Measurements from ENCODE around the gene VSIG10L. TPM values are rescaled to one million over a fixed set of nuclear protein-coding genes. Genes with fewer than 3 reads are reported as not detected.

Gene VSIG10L
- total RNA-seq, 4 donors from 2014 or later, result 0.21 to 0.56 (median 0.28) TPM

DNA sequence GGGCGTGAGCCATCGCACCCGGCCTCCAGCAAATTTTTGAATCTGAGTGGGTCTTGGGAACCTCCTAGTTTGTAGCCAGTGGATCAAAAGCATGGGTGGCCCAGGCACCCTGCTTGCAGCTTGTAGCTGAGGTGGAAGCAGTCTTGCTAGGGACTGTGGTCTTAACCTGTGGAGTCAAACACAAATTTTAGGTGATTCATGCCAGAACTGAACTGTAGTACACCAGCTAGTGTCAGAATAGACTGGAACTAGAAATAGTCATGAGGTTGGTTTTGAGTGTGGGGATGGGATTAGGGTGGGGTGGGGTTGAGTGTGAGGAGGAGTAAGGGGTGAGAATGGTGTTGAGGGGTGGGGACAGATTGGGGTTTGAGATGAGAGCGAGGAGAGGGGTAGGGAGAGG, 40.1 kb upstream of the VSIG10L start:
- no peaks in the 10 kb centered on the region for H3K36me3 ChIP-seq
- TF ChIP-seq, protein P1, sequence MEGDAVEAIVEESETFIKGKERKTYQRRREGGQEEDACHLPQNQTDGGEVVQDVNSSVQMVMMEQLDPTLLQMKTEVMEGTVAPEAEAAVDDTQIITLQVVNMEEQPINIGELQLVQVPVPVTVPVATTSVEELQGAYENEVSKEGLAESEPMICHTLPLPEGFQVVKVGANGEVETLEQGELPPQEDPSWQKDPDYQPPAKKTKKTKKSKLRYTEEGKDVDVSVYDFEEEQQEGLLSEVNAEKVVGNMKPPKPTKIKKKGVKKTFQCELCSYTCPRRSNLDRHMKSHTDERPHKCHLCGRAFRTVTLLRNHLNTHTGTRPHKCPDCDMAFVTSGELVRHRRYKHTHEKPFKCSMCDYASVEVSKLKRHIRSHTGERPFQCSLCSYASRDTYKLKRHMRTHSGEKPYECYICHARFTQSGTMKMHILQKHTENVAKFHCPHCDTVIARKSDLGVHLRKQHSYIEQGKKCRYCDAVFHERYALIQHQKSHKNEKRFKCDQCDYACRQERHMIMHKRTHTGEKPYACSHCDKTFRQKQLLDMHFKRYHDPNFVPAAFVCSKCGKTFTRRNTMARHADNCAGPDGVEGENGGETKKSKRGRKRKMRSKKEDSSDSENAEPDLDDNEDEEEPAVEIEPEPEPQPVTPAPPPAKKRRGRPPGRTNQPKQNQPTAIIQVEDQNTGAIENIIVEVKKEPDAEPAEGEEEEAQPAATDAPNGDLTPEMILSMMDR (IDR thresholded peaks at IDR 0.05), result no peak
- TF ChIP-seq POLR2A (IDR thresholded peaks at IDR 0.05), result no peak
- H3K4me3 ChIP-seq (replicated peaks in 1 of 3), result no peak overlapping the region
- H3K4me1 ChIP-seq, result no peaks in the 10 kb centered on the region
- no peak overlapping the region for H3K27ac ChIP-seq
- 95 to 99% methylated on average over 4 of the region's 4 CpGs for WGBS, 2 donors
- no peaks in the 10 kb centered on the region for H3K9me3 ChIP-seq
- intact Hi-C loops (cut with DNase I), result no loop called here
- H3K27me3 ChIP-seq, result no peaks in the 10 kb centered on the region
- DNase-seq, result no peak

GRCh38 chr19:51380379-51380778, 38.4 kb upstream of the VSIG10L start:
- H3K36me3 ChIP-seq, result no peaks in the 10 kb centered on the region
- no peak for TF ChIP-seq POLR2A (IDR thresholded peaks at IDR 0.05)
- TF ChIP-seq, protein P1 (IDR thresholded peaks at IDR 0.05), result no peak
- no peaks in the 10 kb centered on the region for H3K4me1 ChIP-seq
- no peak for DNase-seq
- 89 to 95% methylated on average over 9 of the region's 9 CpGs for WGBS, 2 donors
- no peak overlapping the region for H3K4me3 ChIP-seq (replicated peaks in 1 of 3)
- intact Hi-C loops (cut with DNase I), result no loop called here
- no peak overlapping the region for H3K27ac ChIP-seq
- no peaks in the 10 kb centered on the region for H3K9me3 ChIP-seq
- no peaks in the 10 kb centered on the region for H3K27me3 ChIP-seq

GRCh38 chr19:51377422-51377821, 35.5 kb upstream of the VSIG10L start:
- Histone ChIP-seq H3K4me1 (no peaks in the 10 kb centered on the region), H3K4me3 (replicated peaks in 1 of 3) (no peak overlapping the region), H3K27ac (no peak overlapping the region), H3K27me3 (no peaks in the 10 kb centered on the region), H3K36me3 (no peaks in the 10 kb centered on the region), H3K9me3 (no peaks in the 10 kb centered on the region)
- DNase-seq, result no peak
- 87 to 100% methylated on average over 2 of the region's 2 CpGs for WGBS, 2 donors
- TF ChIP-seq POLR2A (IDR thresholded peaks at IDR 0.05), result no peak
- TF ChIP-seq, protein P1 (IDR thresholded peaks at IDR 0.05), result no peak
- intact Hi-C loops (cut with DNase I), result no loop called here

- no peaks in the 10 kb centered on the region for H3K36me3 ChIP-seq
- TF ChIP-seq POLR2A (IDR thresholded peaks at IDR 0.05), result no peak
- TF ChIP-seq, protein P1 (IDR thresholded peaks at IDR 0.05), result no peak
- no peak overlapping the region for H3K27ac ChIP-seq
- WGBS, 2 donors, result 74 to 76% methylated on average over 9 to 11 of the region's 11 CpGs
- no peaks in the 10 kb centered on the region for H3K9me3 ChIP-seq
- H3K4me1 ChIP-seq, result no peaks in the 10 kb centered on the region
- no peaks in the 10 kb centered on the region for H3K27me3 ChIP-seq
- no peak overlapping the region for H3K4me3 ChIP-seq (replicated peaks in 1 of 3)
- no peak for DNase-seq
- intact Hi-C loops (cut with DNase I), result no loop called here
Measured at GRCh38 chr19:51375504-51376221, 33.7 kb upstream of the VSIG10L start.

DNA sequence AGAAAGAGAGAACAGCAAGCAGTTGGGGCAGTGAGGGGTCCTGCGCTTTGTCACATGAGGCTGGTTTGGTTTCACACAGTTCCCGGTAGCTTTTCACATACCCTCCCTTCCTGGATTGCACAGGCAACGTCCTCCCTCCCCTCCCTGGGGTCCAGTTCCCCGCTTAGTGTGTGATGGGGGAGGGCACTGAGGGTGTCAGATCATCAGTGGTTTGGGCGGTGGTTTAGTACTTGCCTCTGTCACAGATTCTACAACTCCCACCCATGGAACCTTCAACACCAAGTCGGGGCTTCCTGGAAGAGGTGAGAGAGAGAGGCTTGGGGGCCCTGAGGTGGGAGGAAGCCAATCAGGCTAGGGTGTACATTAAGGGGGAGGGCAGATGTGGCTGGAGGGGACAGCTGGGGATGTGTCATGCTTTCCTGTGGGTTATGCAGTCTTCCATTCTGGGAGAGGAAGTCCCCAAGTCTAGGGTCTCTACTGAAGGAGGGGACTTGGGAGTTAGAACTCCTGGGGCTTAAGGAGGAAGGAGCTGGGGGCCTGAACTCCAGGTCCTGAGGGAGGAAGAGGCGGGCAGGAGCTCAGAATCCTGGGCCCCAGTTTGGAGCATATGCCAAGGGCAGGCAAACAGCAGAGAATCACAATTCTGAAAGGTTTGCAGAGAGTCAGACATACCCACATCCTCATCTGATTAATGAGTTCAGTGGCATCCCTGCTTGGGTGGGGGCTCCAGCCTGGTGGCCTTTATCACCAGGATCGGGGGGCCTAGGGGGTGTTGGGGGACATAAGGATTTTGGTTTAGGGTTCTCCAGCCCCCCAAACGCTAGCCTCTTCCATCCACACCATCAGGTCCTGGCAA, 30.9 kb upstream of the VSIG10L start, which contains the start of gene NKG7:
NKG7 (minus strand) TSS at position 6 of the 856 bp plus-strand sequence. CDS start 119 bp downstream, outside the sequence.
- Histone ChIP-seq H3K27me3 (no peaks in the 10 kb centered on the region), H3K4me3 (replicated peaks in 1 of 3) (no peak within 1 kb of the TSS), H3K4me1 (peaks cover 0 to 6% of the 10 kb centered on the region in 2 donors), H3K9me3 (no peaks in the 10 kb centered on the region), H3K27ac (no peak within 1 kb of the TSS), H3K36me3 (no peaks in the 10 kb centered on the region)
- no peak for DNase-seq
- 46 to 60% methylated on average over 9 of the region's 9 CpGs for WGBS, 2 donors
- no peak for TF ChIP-seq POLR2A (IDR thresholded peaks at IDR 0.05)
- TF ChIP-seq, protein P1 (IDR thresholded peaks at IDR 0.05), result no peak
- intact Hi-C loops (cut with DNase I), result no loop called here
